Ovary (tissue), 9 donors: ENCODE measurements around the gene ZNF750. TPM values are rescaled to one million over a fixed set of nuclear protein-coding genes. Genes with fewer than 3 reads are reported as not detected.

ENCODE experiments used
- DNase-seq, 5 donors: peaks; one replicate each; pipeline ENCODE4 v3.0.0-alpha.2; 2019 to 2020
- H3K27ac ChIP-seq, 2 donors: fragments of 200-600 bp; one replicate each; pipeline versions ENCODE4 v1.5.1 to v1.8.0; 2019 to 2022
- H3K27me3 ChIP-seq: fragments of 200-600 bp; one replicate; pipeline ENCODE4 v1.8.0; 2022
- H3K36me3 ChIP-seq: fragments of 200-600 bp; sonication (generic); one replicate; pipeline ENCODE4 v1.5.1; 2019
- H3K4me1 ChIP-seq: one replicate; pipeline ENCODE4 v1.8.1; 2013; ENCODE audit warnings: mild to moderate bottlenecking, moderate library complexity; ENCODE audit not compliant: insufficient read depth
- H3K4me3 ChIP-seq: fragments of 200-600 bp; sonication (generic); one replicate; pipeline ENCODE4 v1.5.1; 2017
- H3K9me3 ChIP-seq, 2 donors: fragments of 200-600 bp in 1 of 2; sonication (generic) in 1 of 2; one replicate each; pipeline versions ENCODE4 v1.5.1 to v1.8.1; 2013 to 2019; ENCODE audit warnings: mild to moderate bottlenecking in 1 of 2, moderate library complexity in 1 of 2
- EP300 ChIP-seq: sonication (generic); formaldehyde crosslinking; IDR thresholded peaks from one replicate; pipeline ENCODE4 v1.6.1; 2017; ENCODE audit warnings: antibody characterized with exemption
- POLR2A ChIP-seq: fragments of 450-650 bp; IDR thresholded peaks from one replicate; pipeline ENCODE4 v1.6.1; 2017; ENCODE audit warnings: antibody characterized with exemption, mild to moderate bottlenecking, moderate library complexity
- WGBS, 3 donors: extraction: QIAGEN DNeasy Blood & Tissue Kit in 1 of 3; methylation state at CpG; one replicate each; pipeline versions ENCODE4 v1.1.5 to v1.1.7; 2013 to 2017; 5-methylcytosine and 5-hydroxymethylcytosine counted together
- intact Hi-C, 4 donors: fragments of 100-400 bp; cut with DNase I; formaldehyde crosslinking; loops; one replicate each; pipeline versions ENCODE4 v1.11.0 to v1.15.1; 2022 to 2023
- polyA plus RNA-seq, 2 donors: library from polyadenylated mRNA; stranded (reverse); fragments of 200-250 nt in 1 of 2; fragments of 350-450 nt in 1 of 2; fragmentation: Illumina TruSeq in 1 of 2; extraction: RNeasy Lipid Tissue Mini Kit (QIAGEN cat#74804) in 1 of 2; gene quantifications; one replicate each; pipeline ENCODE4 v1.2.3, GENCODE V29; 2013 to 2014
- total RNA-seq, 7 donors: library from RNA; depleted of rRNA in 2 of 7; stranded (reverse); fragments of >200 nt in 2 of 7; fragmentation: NEBNext Ultra II Directional in 3 of 7; extraction: Animal tissue kit (Norgen Biotek cat#: 25700) in 3 of 7; gene quantifications; one replicate each; pipeline versions ENCODE4 v1.1.0 to v1.2.4, GENCODE V29; 2016 to 2023
- TF ChIP-seq, protein P1 (sequence below), 3 donors: fragments of 450-650 bp in 2 of 3; fragments of 200-600 bp in 1 of 3; IDR thresholded peaks; one replicate each; pipeline versions ENCODE4 v1.5.1 to v1.8.0; 2016 to 2022; ENCODE audit warnings: antibody characterized with exemption in 3 of 3, mild to moderate bottlenecking in 1 of 3
- donor health status: DM: no; HTN: no; CAD: no; lungs with moderate emphysema.
- donor health status: DM: no; HTN: no; CAD: no.
- donor health status: Bipolar disorder and iron deficiency.
- donor health status: DM: yes; HTN: yes; CAD: no.
- donor health status: DM: no; HTN: no; CAD: no.
- donor health status: DM: yes; HTN: yes; CAD: no.

The ZNF750 gene
- total and polyA plus RNA-seq, 9 donors = 0.02 TPM; not detected in 8

DNA sequence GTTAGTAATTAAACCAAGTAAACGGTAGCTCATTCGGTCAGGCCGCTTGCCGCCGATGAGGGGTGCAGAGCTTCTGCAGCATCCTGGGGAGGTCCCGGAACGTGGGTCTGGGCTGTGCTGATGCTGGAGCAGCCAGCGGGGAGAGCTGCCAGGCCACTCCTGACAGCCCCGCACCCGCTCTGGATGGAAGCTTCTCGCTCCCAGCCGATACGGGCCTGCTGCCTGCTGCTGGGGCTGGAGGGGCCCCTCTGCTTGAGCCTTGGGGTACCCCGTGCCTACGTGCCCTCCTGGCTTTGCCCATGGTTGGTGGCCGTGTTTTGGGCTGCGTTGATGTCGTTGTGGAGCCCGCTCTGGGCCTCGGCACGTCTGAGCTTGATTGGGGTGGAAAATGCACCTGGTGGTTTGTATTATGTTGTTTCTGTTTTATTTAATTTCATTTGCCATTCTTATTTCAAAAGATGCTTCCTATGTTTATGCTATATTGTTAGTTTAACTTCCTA is 41.6 kb upstream of the ZNF750 start:
- Histone ChIP-seq H3K4me3 (no peak overlapping the region), H3K9me3 (no peaks in the 10 kb centered on the region), H3K36me3 (no peaks in the 10 kb centered on the region), H3K27me3 (no peaks in the 10 kb centered on the region), H3K27ac (no peak overlapping the region), H3K4me1 (peaks cover 3% of the 10 kb centered on the region)
- TF ChIP-seq, protein P1, sequence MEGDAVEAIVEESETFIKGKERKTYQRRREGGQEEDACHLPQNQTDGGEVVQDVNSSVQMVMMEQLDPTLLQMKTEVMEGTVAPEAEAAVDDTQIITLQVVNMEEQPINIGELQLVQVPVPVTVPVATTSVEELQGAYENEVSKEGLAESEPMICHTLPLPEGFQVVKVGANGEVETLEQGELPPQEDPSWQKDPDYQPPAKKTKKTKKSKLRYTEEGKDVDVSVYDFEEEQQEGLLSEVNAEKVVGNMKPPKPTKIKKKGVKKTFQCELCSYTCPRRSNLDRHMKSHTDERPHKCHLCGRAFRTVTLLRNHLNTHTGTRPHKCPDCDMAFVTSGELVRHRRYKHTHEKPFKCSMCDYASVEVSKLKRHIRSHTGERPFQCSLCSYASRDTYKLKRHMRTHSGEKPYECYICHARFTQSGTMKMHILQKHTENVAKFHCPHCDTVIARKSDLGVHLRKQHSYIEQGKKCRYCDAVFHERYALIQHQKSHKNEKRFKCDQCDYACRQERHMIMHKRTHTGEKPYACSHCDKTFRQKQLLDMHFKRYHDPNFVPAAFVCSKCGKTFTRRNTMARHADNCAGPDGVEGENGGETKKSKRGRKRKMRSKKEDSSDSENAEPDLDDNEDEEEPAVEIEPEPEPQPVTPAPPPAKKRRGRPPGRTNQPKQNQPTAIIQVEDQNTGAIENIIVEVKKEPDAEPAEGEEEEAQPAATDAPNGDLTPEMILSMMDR (IDR thresholded peaks at IDR 0.05) = no peak
- no peak for TF ChIP-seq POLR2A
- TF ChIP-seq EP300 = no peak
- DNase-seq = no peak
- intact Hi-C loops = no loop called here
- 63 to 71% (median 63%) methylated on average over 20 to 21 of the region's 21 CpGs for WGBS, 3 donors

DNA sequence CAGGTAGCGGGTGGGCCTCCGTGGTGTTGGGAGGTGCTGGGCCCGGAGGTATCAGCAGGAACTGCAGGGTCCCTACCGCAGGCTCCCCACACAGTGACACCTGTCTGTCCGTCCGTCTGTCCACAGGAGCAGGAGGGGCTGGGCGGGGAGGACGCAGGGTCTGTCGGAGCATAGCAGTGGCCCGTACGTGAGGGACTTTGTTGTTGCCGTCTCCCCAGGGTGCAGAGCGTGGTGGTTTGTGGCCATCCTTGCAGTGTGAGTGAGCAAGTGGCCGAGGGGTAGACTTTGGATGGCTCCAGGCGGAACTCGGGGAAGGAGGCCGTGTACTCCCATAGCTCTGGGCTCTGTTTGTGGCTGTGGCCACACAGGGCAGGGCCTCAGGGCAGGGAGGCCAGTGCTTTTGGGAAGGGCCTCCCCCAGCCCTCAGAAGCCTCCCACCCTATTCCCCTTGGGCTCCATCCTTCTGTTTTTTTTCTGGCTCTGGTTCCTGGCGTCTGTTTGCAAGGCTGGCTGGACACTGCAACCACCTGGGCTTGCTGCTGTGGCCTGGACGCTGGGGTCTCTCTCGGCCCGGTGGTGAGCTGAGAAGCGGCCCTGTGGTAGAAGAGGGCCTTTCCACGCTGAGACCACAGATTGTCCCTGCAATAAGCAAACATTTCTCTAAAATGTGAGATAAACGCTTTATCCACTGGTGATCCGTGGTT is 41.0 kb upstream of the ZNF750 start:
- no peak for TF ChIP-seq EP300
- TF ChIP-seq, protein P1 (IDR thresholded peaks at IDR 0.05) = no peak
- TF ChIP-seq POLR2A = no peak
- H3K36me3 ChIP-seq = no peaks in the 10 kb centered on the region
- H3K4me3 ChIP-seq = no peak overlapping the region
- 75 to 79% (median 75%) methylated on average over 25 of the region's 25 CpGs for WGBS, 3 donors
- H3K9me3 ChIP-seq = no peaks in the 10 kb centered on the region
- intact Hi-C loops = no loop called here
- peak in 1 of 5 donors; percentile 25 for DNase-seq
- H3K4me1 ChIP-seq = peaks cover 3% of the 10 kb centered on the region
- H3K27me3 ChIP-seq = no peaks in the 10 kb centered on the region
- no peak overlapping the region for H3K27ac ChIP-seq

DNA sequence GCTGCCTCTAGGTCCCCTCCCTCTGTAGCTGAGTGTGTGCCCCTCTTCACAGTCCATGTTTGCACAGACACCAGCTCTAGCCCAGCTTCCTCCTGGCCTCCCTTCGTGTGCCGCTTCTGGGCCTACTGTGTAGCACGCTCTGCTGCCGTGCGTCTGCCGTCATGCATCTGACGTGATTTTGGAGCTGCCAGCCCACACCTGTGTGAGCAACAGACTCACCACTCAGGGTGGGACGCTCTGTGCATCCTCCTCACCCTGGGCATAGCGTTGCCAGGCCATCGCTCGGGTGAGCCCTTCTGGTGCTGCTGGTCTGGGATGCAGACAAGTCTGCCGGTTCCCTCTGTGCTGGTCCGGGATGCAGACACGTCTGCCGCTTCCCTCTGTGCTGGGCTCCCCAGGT is 39.4 kb upstream of the ZNF750 start:
- Histone ChIP-seq H3K9me3 (no peaks in the 10 kb centered on the region), H3K36me3 (no peaks in the 10 kb centered on the region), H3K27ac (no peak overlapping the region), H3K4me1 (peaks cover 3% of the 10 kb centered on the region), H3K27me3 (no peaks in the 10 kb centered on the region), H3K4me3 (no peak overlapping the region)
- intact Hi-C loops = no loop called here
- TF ChIP-seq, protein P1 (IDR thresholded peaks at IDR 0.05) = no peak
- TF ChIP-seq EP300 = no peak
- no peak for TF ChIP-seq POLR2A
- DNase-seq = no peak
- 93 to 97% (median 97%) methylated on average over 15 of the region's 15 CpGs for WGBS, 3 donors

GRCh38 chr17:82878527-82878926 is 38.7 kb upstream of the ZNF750 start:
- WGBS, 3 donors = 72 to 75% (median 73%) methylated on average over 9 of the region's 9 CpGs
- no peaks in the 10 kb centered on the region for H3K36me3 ChIP-seq

More at GRCh38 chr17:82878527-82878926, 38.7 kb upstream of the ZNF750 start:
- no peaks in the 10 kb centered on the region for H3K9me3 ChIP-seq
- H3K4me3 ChIP-seq = no peak overlapping the region
- H3K27me3 ChIP-seq = no peaks in the 10 kb centered on the region
- intact Hi-C loops = no loop called here
- H3K27ac ChIP-seq = no peak overlapping the region
- DNase-seq = no peak
- H3K4me1 ChIP-seq = peaks cover 3% of the 10 kb centered on the region
- TF ChIP-seq, protein P1 (IDR thresholded peaks at IDR 0.05) = no peak
